Fibroblast of skin of right biceps (primary cell): ENCODE data around the gene IL1F10.
A peak's percentile ranks its signal among the peaks of the same experiment; 100 is the strongest.

Experiments used
- DNase-seq: peaks from one replicate; pipeline ENCODE4 v3.0.0-alpha.2; 2013

Gene IL1F10

DNA sequence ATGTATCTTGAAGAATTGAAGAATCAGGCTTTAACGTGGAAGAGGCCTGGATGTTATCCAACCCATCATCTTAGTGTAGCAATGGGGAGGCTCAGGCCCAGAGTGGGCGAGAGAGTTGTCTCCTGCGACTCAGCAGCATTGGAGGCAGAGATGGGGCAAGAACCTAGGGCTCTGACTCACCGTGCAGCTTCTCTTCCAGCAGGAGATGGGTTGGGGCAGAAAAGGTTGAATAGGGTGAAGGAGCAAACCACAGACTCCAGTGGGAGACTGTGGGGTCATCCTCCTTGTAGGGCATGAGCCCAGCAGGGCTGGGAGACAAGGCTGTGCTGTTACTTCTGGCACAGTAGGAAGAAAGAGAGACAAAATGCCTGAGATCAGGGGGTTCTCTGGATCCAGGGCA is 7.4 kb upstream of the IL1F10 start:
- no peak for DNase-seq

DNA sequence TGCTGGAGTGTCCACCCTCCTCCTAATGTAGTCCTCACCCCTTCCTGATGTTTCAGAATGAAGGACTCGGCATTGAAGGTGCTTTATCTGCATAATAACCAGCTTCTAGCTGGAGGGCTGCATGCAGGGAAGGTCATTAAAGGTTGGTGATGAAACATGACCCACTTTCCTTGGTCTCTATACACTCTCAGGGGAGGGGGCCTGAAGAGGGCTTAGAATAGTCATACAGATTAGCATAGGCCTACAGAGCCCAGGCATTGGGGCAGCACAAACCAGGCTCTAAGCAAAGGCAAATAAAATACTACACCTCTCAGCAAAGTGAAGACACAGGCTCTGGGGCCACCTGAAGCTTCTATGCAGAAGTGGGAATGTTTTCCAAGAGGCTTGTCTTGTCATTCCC is 7.0 kb upstream of the IL1F10 start:
- no peak for DNase-seq

- DNase-seq, result no peak
Measured at GRCh38 chr2:113061241-113061640, 6.5 kb upstream of the IL1F10 start.

- DNase-seq, result no peak
Measured at GRCh38 chr2:113061896-113062770, 5.6 kb upstream of the IL1F10 start.

DNA sequence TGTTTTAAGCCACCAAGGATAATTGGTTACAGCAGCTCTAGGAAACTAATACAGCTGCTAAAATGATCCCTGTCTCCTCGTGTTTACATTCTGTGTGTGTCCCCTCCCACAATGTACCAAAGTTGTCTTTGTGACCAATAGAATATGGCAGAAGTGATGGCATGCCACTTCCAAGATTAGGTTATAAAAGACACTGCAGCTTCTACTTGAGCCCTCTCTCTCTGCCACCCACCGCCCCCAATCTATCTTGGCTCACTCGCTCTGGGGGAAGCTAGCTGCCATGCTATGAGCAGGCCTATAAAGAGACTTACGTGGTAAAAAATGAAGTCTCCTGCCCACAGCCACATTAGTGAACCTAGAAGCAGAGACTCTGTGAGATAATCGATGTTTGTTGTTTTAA is 3.5 kb upstream of the IL1F10 start:
- DNase-seq, result no peak

- DNase-seq, result no peak
Measured at GRCh38 chr2:113064898-113065297, 2.9 kb upstream of the IL1F10 start.

GRCh38 chr2:113068249-113068648 is 479 bp downstream of the IL1F10 start:
- no peak for DNase-seq

GRCh38 chr2:113068706-113069485 is 1.1 kb downstream of the IL1F10 start:
- DNase-seq, result peak; percentile 40

DNA sequence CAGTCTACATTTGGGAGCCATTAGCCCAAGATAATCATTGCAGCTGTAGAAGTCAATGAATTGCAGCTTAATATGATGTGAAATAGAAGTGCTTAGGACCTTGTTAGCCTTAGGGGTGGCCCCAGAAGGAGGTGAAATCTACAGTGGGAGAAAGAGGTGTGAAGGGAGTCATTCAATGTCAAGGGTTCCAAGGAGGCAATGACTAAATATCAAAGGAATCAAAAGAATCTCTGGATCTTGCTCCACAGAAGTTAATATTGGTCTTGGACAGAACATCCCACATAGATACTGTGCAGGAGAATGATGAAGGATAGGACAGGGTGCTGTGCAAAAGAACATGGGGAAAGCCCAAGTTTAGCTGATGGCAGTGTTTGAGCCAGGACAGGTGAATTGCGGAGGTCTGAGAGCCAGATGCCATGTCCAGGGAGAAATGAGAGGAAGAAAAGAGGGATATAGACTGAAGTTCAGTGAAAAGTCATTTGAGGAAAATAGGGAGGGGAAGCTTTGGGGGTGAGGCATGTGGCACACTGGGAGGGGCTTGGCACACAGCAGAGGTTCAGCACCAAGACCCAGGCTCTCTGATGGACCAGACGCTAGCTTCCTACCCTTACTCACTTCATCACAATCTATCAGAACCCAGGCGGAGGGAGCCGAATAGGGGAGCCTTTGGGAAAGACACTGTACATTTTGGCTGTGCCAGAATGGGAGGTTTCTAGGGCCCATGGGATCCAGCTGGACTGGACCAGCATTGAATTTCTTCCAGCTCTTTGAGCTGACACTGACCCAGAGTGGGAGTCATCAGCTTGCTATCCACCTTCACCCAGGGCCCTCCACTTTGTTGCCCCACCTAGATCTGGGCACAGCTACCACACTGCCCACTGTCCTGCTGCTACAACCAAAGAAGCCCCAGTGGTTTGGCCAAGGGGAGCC is 2.2 kb downstream of the IL1F10 start:
- DNase-seq, result peak; percentile 33

GRCh38 chr2:113070606-113070975 is 2.8 kb downstream of the IL1F10 start:
- DNase-seq, result no peak

DNA sequence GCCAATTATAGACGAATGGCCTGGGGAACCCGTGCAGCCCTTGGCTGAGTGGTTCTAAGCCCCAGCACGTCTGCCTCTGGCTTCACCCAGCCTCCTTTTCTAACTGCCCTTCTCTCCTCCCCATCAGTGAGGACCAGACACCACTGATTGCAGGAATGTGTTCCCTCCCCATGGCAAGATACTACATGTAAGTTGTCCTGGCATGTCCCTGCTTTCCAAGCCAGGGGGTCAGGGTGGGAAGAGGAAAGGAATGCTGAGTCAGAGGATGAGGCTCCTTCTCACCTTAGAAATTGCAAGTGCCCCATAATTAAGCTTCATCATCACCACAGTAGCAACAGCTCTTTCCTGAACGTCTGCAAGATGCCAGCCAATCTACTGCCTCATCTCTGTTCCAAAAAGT is 4.8 kb downstream of the IL1F10 start:
- peak; percentile 8 for DNase-seq

- no peak for DNase-seq
Measured at GRCh38 chr2:113073325-113073834, 5.6 kb downstream of the IL1F10 start.

- DNase-seq, result no peak
Measured at GRCh38 chr2:113075030-113075429, 7.3 kb downstream of the IL1F10 start.

DNA sequence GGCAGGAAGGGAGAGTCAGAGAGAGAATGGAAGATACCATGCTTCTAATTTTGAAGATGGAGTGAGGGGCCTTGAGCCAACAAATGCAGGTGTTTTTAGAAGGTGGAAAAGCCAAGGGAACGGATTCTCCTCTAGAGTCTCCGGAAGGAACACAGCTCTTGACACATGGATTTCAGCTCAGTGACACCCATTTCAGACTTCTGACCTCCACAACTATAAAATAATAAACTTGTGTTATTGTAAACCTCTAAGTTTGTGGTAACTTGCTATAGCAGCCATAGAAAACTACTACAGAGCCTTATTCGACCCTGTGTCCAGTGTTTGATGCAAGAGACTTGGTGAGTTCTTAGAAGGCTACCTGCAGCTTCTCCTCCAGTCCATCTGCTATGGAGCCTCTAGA is 7.8 kb downstream of the IL1F10 start:
- DNase-seq, result no peak

DNA sequence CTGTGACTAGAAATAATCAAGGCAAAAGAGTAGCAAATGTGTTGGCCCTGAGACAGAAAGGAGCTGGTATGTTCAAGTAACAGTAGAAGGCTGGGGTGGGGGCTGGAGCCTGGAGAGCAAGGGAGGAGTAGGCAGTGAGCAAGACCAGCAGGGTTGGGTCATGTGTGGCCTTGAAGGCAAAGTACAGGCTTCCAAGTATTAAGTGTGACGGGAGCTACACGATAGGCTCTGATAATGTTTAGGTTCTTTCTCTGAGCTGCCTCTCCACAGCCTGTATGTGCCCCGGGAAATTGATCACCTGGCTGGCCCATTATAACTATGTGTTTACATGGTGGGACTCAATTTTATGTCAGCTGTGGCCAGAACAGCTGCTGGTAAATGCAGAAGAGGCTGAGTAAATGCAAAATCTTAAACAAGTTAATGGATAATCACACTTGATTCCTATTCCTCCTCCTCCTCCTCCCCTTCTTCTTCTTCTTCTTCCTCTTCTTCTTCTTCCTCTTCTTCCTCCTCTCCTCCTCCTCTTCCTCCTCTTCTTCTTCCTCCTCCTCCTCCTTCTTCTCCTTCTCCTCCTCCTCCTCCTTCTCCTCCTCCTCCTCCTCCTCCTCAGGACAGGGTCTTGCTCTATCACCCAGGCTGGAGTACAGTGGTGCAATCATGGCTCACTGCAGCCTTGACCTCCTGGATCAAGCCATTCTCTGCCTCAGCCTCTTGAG is 9.3 kb downstream of the IL1F10 start:
- no peak for DNase-seq

DNA sequence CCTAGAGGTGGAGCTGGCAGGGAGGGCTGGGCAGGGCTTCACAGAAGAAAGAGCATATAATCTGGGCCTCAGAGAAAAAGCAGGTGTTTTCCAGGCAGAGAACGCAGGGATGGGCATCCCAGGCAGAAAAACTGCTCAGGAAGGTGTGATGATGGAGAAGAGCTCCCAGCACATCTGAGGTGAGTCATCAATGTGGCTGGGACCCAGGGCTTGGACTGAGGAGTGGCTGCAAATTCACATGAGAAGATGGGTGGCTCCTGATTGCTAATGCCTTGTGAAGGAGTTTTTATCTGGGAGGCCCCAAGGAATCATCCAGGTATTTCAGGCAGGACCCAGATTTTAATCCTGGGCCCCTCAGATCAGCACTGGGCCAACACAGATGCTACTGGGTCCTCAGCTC is 10.2 kb downstream of the IL1F10 start:
- peak; percentile 12 for DNase-seq

- DNase-seq, result no peak
Measured at GRCh38 chr2:113078350-113078839, 10.6 kb downstream of the IL1F10 start.

DNA sequence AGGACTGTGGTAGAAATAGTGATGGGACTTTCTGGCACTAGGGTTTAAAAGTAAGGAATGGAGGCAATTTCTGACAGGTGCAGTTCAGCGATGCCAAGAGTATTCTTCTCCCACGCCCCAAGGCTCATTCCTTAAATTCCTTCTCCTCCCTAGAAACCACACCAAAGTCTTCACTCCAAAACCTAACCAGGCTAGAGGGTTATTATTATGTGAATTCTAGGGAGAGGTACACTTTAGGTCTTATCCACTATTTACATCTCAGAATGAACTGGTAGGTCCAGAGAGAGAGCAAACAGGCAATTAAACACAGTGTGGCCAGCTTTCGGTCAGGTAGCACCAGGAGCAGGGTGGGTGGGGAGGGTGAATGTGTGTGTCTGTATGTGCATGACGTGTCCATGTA is 11.4 kb downstream of the IL1F10 start:
- DNase-seq, result no peak

DNA sequence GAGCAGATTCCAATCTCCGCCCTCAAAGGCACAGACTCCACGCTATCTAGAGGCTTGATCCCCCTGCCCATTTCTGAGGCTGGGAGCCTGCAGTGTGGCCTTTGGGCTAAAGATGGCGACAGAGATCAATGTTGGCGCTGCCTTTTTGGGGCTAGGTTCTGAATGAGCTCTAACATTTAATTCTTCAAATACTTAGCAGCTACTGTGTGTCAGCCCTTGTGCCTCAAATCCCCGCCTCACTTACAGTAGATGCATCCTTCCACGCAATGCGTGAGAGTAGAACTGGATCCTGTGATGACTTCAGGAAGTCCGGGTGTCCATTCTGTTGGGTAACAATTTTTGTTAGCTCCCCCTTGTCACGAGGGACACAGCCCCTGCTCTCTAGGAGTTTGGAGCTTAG is 12.4 kb downstream of the IL1F10 start:
- DNase-seq, result peak; percentile 17

GRCh38 chr2:113081488-113082210 is 13.9 kb downstream of the IL1F10 start:
- no peak for DNase-seq

DNA sequence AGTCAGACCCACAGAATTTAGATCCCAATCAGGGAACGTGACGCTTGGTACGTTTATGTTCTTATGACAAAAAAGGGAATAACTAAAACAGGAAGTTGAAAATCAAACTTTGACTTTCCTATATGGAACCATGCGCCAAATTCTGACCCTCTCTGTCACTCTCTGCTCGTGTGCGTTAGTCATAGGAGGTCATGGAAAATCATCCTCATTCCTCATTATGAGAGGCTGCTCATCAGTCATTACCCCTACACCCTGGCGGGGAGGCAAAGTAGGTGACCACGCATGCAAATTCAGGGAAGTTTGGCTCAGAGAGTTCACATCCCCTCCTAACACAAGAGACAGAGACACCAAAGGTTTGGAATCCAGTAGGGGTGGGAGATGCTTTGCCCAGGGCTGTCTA is 15.5 kb downstream of the IL1F10 start:
- DNase-seq, result no peak
